DND-41 (cell line): ENCODE measurements around the gene MAN1A1.

ENCODE experiments used
- CTCF ChIP-seq: IDR thresholded peaks from 2 replicates; pipeline ENCODE4 v1.5.1; 2012; ENCODE audit warnings: borderline replicate concordance, low read length, moderate library complexity, mild to moderate bottlenecking; ENCODE audit not compliant: poor library complexity, severe bottlenecking; ENCODE audit errors: extremely low read depth
- EZH2 ChIP-seq: IDR thresholded peaks from 3 replicates; pipeline ENCODE4 v1.6.1; 2012; ENCODE audit warnings: borderline replicate concordance, low read depth, mild to moderate bottlenecking, moderate library complexity, low read length, inconsistent platforms; ENCODE audit not compliant: severe bottlenecking

- TF ChIP-seq CTCF (no peak), EZH2 (no peak)
Measured at GRCh38 chr6:119227377-119227776, 122.2 kb downstream of the MAN1A1 start.
